NCI-H524 treated with DMSO at 0.1 percent for 48 hours (cell line): Measurements from ENCODE around the gene DBF4B.

Experiments used
- DNase-seq: peaks from one replicate; lab custom pipeline; 2025; lab: John Stamatoyannopoulos, UW

DBF4B gene

GRCh38 chr17:44759916-44760243 lies 51.4 kb downstream of the DBF4B start:
- no peak for DNase-seq

- peak; percentile 55 for DNase-seq
Measured at GRCh38 chr17:44760474-44761308, 52.2 kb downstream of the DBF4B start.

- DNase-seq, result no peak
Measured at GRCh38 chr17:44761932-44762810, 53.7 kb downstream of the DBF4B start.

- no peak for DNase-seq
Measured at GRCh38 chr17:44763170-44763569, 54.7 kb downstream of the DBF4B start.

- no peak for DNase-seq
Measured at GRCh38 chr17:44765965-44766364, 57.5 kb downstream of the DBF4B start.

GRCh38 chr17:44766409-44767038 lies 58.1 kb downstream of the DBF4B start:
- DNase-seq, result no peak

GRCh38 chr17:44767493-44767892 lies 59.0 kb downstream of the DBF4B start:
- peak; percentile 47 for DNase-seq

- no peak for DNase-seq
Measured at GRCh38 chr17:44768505-44769142, 60.2 kb downstream of the DBF4B start.

- DNase-seq, result no peak
Measured at GRCh38 chr17:44769230-44769629, 60.8 kb downstream of the DBF4B start.

GRCh38 chr17:44769647-44770084 lies 61.2 kb downstream of the DBF4B start:
- DNase-seq, result no peak

GRCh38 chr17:44770166-44770925 lies 61.9 kb downstream of the DBF4B start:
- no peak for DNase-seq

GRCh38 chr17:44772308-44773045 lies 64.0 kb downstream of the DBF4B start:
- DNase-seq, result no peak

- DNase-seq, result no peak
Measured at GRCh38 chr17:44773140-44773539, 64.7 kb downstream of the DBF4B start.

- DNase-seq, result peak; percentile 52
Measured at GRCh38 chr17:44774271-44775135, 66.0 kb downstream of the DBF4B start.

- DNase-seq, result peak; percentile 95
Measured at GRCh38 chr17:44775136-44775837, 66.8 kb downstream of the DBF4B start.

- no peak for DNase-seq
Measured at GRCh38 chr17:44775838-44776621, 67.6 kb downstream of the DBF4B start.

GRCh38 chr17:44776628-44777393 lies 68.3 kb downstream of the DBF4B start:
- no peak for DNase-seq
